BLaER1 treated with 17β-estradiol and CSF1 and Interleukin-3, amounts not matched to agents 10 nM and 100 nM (cell line): ENCODE results near the gene PTPA.

ENCODE experiments used
- H3K27ac ChIP-seq, 11 experiments: shearing (Covaris generic); formaldehyde crosslinking; 2 replicates each; pipeline ENCODE4 v1.8.1; 2022
- H3K27me3 ChIP-seq, 11 experiments: shearing (Covaris generic); formaldehyde crosslinking; 2 replicates each; pipeline ENCODE4 v1.8.1; 2022
- H3K36me3 ChIP-seq, 11 experiments: shearing (Covaris generic); formaldehyde crosslinking; 2 replicates each; pipeline ENCODE4 v1.8.1; 2022
- H3K4me1 ChIP-seq, 10 experiments: shearing (Covaris generic); formaldehyde crosslinking; 2 replicates each; pipeline ENCODE4 v1.8.1; 2022
- H3K4me2 ChIP-seq, 11 experiments: shearing (Covaris generic); formaldehyde crosslinking; 2 replicates each; pipeline ENCODE4 v1.8.1; 2022
- H3K4me3 ChIP-seq, 10 experiments: shearing (Covaris generic); formaldehyde crosslinking; 2 replicates each; pipeline ENCODE4 v1.8.1; 2022
- H3K9ac ChIP-seq, 11 experiments: shearing (Covaris generic); formaldehyde crosslinking; 2 replicates each; pipeline ENCODE4 v1.8.1; 2022
- H3K9me3 ChIP-seq, 11 experiments: shearing (Covaris generic); formaldehyde crosslinking; replicated peaks in 1 of 11; 2 replicates each; pipeline ENCODE4 v1.8.1; 2022
- H4K20me1 ChIP-seq, 11 experiments: shearing (Covaris generic); formaldehyde crosslinking; 2 replicates each; pipeline ENCODE4 v1.8.1; 2022
- Cebpa-rat ChIP-seq, 11 experiments: shearing (Covaris generic); IDR thresholded peaks; 2 replicates each; pipeline ENCODE4 v1.8.1; 2022

Gene PTPA

DNA sequence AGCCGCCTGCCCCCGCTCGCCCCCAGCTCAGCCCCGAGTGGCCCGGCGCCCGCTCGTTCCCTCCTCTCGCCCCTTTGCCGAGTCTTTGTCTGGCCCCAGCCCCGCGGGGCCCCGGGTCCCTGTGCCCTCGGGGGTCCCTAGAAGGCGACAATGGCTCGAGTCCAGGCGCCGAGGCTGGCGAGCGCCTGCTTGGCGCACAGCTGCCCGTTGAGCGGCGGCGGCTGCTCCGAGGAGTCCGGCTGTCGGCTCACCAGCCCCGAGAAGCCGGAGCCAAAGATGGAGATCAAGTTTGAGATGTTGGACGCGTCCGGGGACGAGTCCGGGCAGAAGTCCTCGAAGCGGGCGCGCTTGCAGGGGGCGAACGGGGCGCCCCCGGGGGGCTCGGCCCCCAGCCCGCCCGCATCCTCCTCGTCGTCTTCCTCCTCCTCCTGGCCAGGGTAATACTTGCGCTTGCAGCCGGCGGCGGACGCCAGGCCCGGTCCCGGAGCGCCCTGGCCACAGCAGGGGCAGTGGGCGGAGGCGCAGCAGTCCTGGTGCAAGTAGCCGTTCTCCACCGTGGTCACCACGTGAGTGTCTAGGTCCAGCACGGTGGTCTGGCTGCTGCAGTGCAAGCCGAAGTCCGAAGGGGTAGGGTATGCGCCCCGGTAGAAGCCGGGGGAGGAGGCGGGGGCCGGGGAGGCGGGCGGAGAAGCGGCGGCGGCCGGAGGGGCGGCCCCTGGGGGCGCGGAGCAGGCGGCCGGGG lies 65.7 kb downstream of the PTPA start:
- peaks cover 24 to 51% (median 37%) of the 10 kb centered on the region in 10 experiments for H3K4me1 ChIP-seq

GRCh38 chr9:129177443-129177790 lies 66.2 kb downstream of the PTPA start:
- H3K4me1 ChIP-seq: peaks cover 21 to 51% (median 35%) of the 10 kb centered on the region in 10 experiments
- H3K36me3 ChIP-seq: peaks cover 0 to 5% (median 0%) of the 10 kb centered on the region in 11 experiments; a peak in 1 of 22 replicates
- H3K9ac ChIP-seq: peak overlapping the region; percentile 73 to 97 (median 82)
- no peak for TF ChIP-seq Cebpa-rat (IDR thresholded peaks at IDR 0.05)
- H3K9me3 ChIP-seq: no peaks in the 10 kb centered on the region
- peak overlapping the region; percentile 73 to 98 (median 78) for H3K4me3 ChIP-seq
- peak overlapping the region; percentile 44 to 90 (median 68); a peak in 19 of 22 replicates for H3K27ac ChIP-seq
- peaks cover 0 to 17% (median 14%) of the 10 kb centered on the region in 11 experiments; a peak in 18 of 22 replicates for H4K20me1 ChIP-seq
- H3K27me3 ChIP-seq: peaks cover 0 to 57% (median 38%) of the 10 kb centered on the region in 11 experiments; a peak in 19 of 22 replicates
- H3K4me2 ChIP-seq: peak overlapping the region; percentile 25 to 100 (median 100)

More for the DNA sequence above, 65.7 kb downstream of the PTPA start:
- TF ChIP-seq Cebpa-rat (IDR thresholded peaks at IDR 0.05): no peak
- peak overlapping the region; percentile 72 to 100 (median 100) for H3K4me2 ChIP-seq
- peaks cover 0 to 5% (median 0%) of the 10 kb centered on the region in 11 experiments; a peak in 1 of 22 replicates for H3K36me3 ChIP-seq
- H3K27ac ChIP-seq: peak overlapping the region; percentile 63 to 90 (median 81)
- peaks cover 0 to 57% (median 38%) of the 10 kb centered on the region in 11 experiments; a peak in 19 of 22 replicates for H3K27me3 ChIP-seq
- H3K9ac ChIP-seq: peak overlapping the region; percentile 73 to 97 (median 82)
- no peaks in the 10 kb centered on the region for H3K9me3 ChIP-seq
- peaks cover 0 to 17% (median 14%) of the 10 kb centered on the region in 11 experiments; a peak in 18 of 22 replicates for H4K20me1 ChIP-seq
- H3K4me3 ChIP-seq: peak overlapping the region; percentile 73 to 98 (median 78)

DNA sequence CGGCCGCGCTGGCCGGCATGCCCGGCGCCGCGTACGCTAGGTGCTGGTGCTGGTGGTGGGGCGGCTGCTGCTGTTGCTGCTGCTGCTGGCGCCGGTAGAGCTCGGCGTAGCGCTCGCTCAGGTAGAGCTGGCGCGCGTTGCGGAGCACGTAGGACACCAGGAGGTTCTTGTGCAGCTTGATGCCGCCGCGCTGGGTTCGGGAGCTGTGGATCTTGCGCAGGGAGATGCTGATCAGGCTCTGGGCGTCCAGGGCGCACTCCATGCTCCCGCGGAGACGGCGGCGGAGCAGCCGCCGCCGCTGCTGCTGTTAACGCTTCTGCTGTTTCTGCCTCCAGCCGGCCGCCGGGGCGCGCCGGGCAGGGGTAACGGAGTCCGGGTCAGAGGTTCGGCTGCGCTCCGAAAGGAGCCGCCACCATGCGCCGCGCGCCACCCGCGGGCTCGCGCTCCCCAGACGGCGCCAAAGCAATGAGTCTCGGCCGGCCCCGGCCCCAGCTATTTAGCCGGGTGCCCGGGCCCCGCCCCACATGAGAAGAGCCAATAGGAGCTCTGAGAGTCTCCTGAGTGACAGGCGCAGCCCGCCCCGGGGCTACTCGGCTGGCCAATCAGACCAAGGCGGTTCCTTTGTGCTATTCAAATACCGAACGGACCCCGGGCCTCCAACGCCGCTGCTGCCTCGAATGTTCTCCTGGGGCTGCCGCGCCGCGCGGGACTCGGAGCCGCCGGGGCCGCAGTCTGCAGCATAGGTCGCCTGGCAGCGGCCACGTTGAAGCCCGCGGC lies 66.8 kb downstream of the PTPA start, which contains the start of gene IER5L:
Gene IER5L, minus strand, starts transcription at position 471 of the 777 bp plus-strand sequence. Its CDS starts 209 bp downstream, at position 262.
- peaks cover 0 to 17% (median 14%) of the 10 kb centered on the region in 11 experiments; a peak in 18 of 22 replicates for H4K20me1 ChIP-seq
- no peak for TF ChIP-seq Cebpa-rat (IDR thresholded peaks at IDR 0.05)
- peak within 1 kb of the TSS; percentile 63 to 90 (median 81); a peak in 20 of 22 replicates for H3K27ac ChIP-seq
- peak within 1 kb of the TSS; percentile 73 to 97 (median 82) for H3K9ac ChIP-seq
- peaks cover 0 to 53% (median 35%) of the 10 kb centered on the region in 11 experiments; a peak in 19 of 22 replicates for H3K27me3 ChIP-seq
- H3K4me2 ChIP-seq: peak within 1 kb of the TSS; percentile 96 to 100 (median 100)
- peaks cover 0 to 5% (median 0%) of the 10 kb centered on the region in 11 experiments; a peak in 1 of 22 replicates for H3K36me3 ChIP-seq
- H3K4me3 ChIP-seq: peak within 1 kb of the TSS; percentile 73 to 98 (median 78)
- peaks cover 15 to 51% (median 34%) of the 10 kb centered on the region in 10 experiments for H3K4me1 ChIP-seq
- no peaks in the 10 kb centered on the region for H3K9me3 ChIP-seq

- Histone ChIP-seq H3K27me3 (peaks cover 0 to 45% (median 28%) of the 10 kb centered on the region in 11 experiments; a peak in 19 of 22 replicates), H4K20me1 (peaks cover 0 to 17% (median 14%) of the 10 kb centered on the region in 11 experiments; a peak in 18 of 22 replicates), H3K36me3 (peaks cover 0 to 5% (median 0%) of the 10 kb centered on the region in 11 experiments; a peak in 1 of 22 replicates), H3K9ac (peak overlapping the region in 10 of 11 experiments; percentile 11 to 84 (median 77); a peak in 17 of 22 replicates), H3K27ac (peak overlapping the region in 2 of 11 experiments; percentile 59 to 60; a peak in 5 of 22 replicates), H3K9me3 (no peaks in the 10 kb centered on the region), H3K4me2 (peak overlapping the region; percentile 94 to 100 (median 100)), H3K4me3 (peak overlapping the region; percentile 73 to 98 (median 78); a peak in 19 of 20 replicates), H3K4me1 (peaks cover 14 to 45% (median 29%) of the 10 kb centered on the region in 10 experiments)
- no peak for TF ChIP-seq Cebpa-rat (IDR thresholded peaks at IDR 0.05)
These were observed 67.6 kb downstream of the PTPA start for GRCh38 chr9:129178568-129179382.

- no peaks in the 10 kb centered on the region for H3K9me3 ChIP-seq
- no peak overlapping the region for H3K27ac ChIP-seq
- H3K4me1 ChIP-seq: peaks cover 9 to 35% (median 22%) of the 10 kb centered on the region in 10 experiments
- no peak overlapping the region for H3K4me3 ChIP-seq
- H3K27me3 ChIP-seq: peaks cover 0 to 25% (median 15%) of the 10 kb centered on the region in 11 experiments; a peak in 19 of 22 replicates
- peaks cover 0 to 17% (median 14%) of the 10 kb centered on the region in 11 experiments; a peak in 18 of 22 replicates for H4K20me1 ChIP-seq
- H3K36me3 ChIP-seq: peaks cover 0 to 5% (median 0%) of the 10 kb centered on the region in 11 experiments; a peak in 1 of 22 replicates
- no peak overlapping the region for H3K4me2 ChIP-seq
- TF ChIP-seq Cebpa-rat (IDR thresholded peaks at IDR 0.05): no peak
- H3K9ac ChIP-seq: no peak overlapping the region
These were observed 70.0 kb downstream of the PTPA start for GRCh38 chr9:129181246-129181645.

DNA sequence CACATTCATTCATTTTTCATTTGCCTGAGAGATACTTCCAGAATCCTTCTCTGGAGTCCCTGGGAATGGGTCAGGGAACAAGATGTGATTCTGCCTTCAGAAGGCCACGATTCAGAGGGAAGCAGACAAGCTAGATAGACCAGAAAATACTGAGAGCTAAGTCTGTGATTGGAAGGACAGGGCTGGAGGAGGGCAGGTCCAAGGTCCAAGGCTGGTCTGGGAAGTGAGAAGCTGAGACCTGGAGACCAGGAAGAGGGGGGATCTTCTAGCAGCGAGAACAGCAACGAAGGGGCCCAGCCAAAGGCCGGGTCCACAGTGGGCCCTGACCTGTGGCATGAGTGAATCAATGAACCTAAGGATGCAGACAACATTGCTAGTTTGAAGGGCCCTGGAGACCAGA lies 70.9 kb downstream of the PTPA start:
- Histone ChIP-seq H3K9ac (no peak overlapping the region), H3K4me1 (peaks cover 8 to 36% (median 15%) of the 10 kb centered on the region in 10 experiments), H3K27ac (no peak overlapping the region), H3K27me3 (peaks cover 0 to 16% (median 7%) of the 10 kb centered on the region in 11 experiments; a peak in 14 of 22 replicates), H3K4me3 (no peak overlapping the region), H3K4me2 (no peak overlapping the region), H4K20me1 (peaks cover 0 to 9% (median 6%) of the 10 kb centered on the region in 11 experiments; a peak in 13 of 22 replicates), H3K36me3 (no peaks in the 10 kb centered on the region), H3K9me3 (peaks cover 0 to 5% (median 4%) of the 10 kb centered on the region in 11 experiments; a peak in 17 of 22 replicates)
- TF ChIP-seq Cebpa-rat (IDR thresholded peaks at IDR 0.05): no peak

DNA sequence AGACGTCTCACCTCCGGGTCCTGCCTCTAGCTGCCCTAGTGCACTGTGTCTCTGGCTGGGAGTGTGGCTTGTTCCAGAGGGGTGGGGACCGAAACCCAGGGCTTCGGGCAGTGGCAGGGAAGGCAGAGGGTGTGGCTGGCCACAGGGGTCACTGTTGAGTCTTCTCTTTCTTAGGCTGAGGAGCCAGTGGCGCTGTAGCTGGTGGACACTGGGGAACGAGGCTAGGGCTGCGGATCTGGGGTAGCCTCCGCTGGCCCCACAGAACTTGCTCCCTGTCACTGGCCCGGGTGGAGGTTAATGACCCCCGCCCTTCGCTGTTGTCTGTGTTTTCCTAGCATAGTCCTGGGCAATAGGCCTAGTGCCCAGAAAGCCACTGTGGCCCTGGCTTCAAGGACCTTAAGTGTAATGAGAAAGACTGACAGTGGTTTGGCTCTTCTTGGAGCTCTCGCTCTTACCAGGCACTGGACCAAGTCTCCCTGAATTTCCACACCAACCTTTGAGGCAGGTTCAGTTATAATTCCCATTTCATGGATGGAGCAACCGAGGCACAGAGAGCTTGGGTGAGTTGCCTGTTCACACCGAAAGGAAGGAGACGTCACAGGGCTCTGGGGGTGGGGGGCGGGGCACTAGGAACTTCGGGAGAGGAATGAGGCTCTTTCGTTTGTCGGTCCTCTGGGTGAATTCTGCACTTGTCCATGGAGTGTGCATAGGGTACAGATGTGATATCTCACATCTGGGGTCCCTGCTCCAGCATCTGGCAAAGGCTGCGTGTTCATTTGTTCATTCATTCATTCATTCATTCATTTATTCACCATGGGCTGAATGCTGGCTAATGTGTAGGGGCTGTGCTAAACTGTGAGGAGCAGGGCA lies 71.6 kb downstream of the PTPA start:
- Histone ChIP-seq H3K36me3 (no peaks in the 10 kb centered on the region), H3K9ac (no peak overlapping the region), H3K4me1 (peaks cover 8 to 36% (median 15%) of the 10 kb centered on the region in 10 experiments), H3K4me2 (peak overlapping the region in 2 of 11 experiments; percentile 34 to 46; a peak in 3 of 22 replicates), H3K9me3 (peaks cover 0 to 9% (median 7%) of the 10 kb centered on the region in 11 experiments; a peak in 17 of 22 replicates), H3K27me3 (peaks cover 0 to 11% (median 0%) of the 10 kb centered on the region in 11 experiments; a peak in 9 of 22 replicates), H3K4me3 (no peak overlapping the region), H3K27ac (no peak overlapping the region), H4K20me1 (peaks cover 0 to 2% (median 1%) of the 10 kb centered on the region in 11 experiments; a peak in 13 of 22 replicates)
- TF ChIP-seq Cebpa-rat (IDR thresholded peaks at IDR 0.05): no peak
